Sigmoid colon (tissue), 4 donors: Measurements from ENCODE around the gene PRR19.

Source experiments
- EP300 ChIP-seq, 4 donors: sonication (generic); formaldehyde crosslinking; IDR thresholded peaks; one replicate each; pipeline ENCODE4 v1.6.1; 2017; ENCODE audit warnings: antibody characterized with exemption in 4 of 4
- POLR2A ChIP-seq, 2 donors: fragments of 450-650 bp; IDR thresholded peaks; one replicate each; pipeline ENCODE4 v1.6.1; 2016; ENCODE audit warnings: antibody characterized with exemption in 2 of 2, mild to moderate bottlenecking in 2 of 2, moderate library complexity in 2 of 2
- TF ChIP-seq, protein P1 (sequence below), 4 experiments: fragments of 450-650 bp in 3 of 4; fragments of 200-600 bp in 1 of 4; IDR thresholded peaks; one replicate each; pipeline ENCODE4 v1.5.1; 2016 to 2019; ENCODE audit warnings: antibody characterized with exemption in 4 of 4, mild to moderate bottlenecking in 3 of 4, moderate library complexity in 2 of 4

DNA sequence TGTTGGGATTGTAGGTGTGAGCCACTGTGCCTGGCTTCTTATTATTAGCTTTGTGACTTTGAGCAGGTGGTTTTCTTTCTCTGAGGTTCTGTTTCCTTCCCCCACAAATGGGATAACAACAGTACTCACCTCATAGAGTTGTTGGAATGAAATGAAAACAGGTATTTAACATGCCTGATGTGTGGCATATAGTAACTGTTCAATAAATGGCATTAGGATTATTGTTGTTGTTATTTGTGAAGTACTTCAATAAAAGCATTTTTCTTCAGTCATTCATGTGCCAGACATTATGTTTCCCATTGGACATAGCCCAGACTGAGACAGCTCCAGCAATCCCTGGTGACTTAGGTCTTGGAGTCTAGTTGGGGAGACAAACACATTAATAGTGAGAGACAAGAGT lies 25.0 kb downstream of the PRR19 start:
- TF ChIP-seq, protein P1, sequence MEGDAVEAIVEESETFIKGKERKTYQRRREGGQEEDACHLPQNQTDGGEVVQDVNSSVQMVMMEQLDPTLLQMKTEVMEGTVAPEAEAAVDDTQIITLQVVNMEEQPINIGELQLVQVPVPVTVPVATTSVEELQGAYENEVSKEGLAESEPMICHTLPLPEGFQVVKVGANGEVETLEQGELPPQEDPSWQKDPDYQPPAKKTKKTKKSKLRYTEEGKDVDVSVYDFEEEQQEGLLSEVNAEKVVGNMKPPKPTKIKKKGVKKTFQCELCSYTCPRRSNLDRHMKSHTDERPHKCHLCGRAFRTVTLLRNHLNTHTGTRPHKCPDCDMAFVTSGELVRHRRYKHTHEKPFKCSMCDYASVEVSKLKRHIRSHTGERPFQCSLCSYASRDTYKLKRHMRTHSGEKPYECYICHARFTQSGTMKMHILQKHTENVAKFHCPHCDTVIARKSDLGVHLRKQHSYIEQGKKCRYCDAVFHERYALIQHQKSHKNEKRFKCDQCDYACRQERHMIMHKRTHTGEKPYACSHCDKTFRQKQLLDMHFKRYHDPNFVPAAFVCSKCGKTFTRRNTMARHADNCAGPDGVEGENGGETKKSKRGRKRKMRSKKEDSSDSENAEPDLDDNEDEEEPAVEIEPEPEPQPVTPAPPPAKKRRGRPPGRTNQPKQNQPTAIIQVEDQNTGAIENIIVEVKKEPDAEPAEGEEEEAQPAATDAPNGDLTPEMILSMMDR (IDR thresholded peaks at IDR 0.05) = no peak
- TF ChIP-seq POLR2A (IDR thresholded peaks at IDR 0.05) (no peak), EP300 (IDR thresholded peaks at IDR 0.05) (no peak)
